Fibroblast of skin of right biceps (primary cell): Measurements from ENCODE around the gene FAM131A.

Experiments used
- DNase-seq: peaks from one replicate; pipeline ENCODE4 v3.0.0-alpha.2; 2013

The FAM131A gene

GRCh38 chr3:184379358-184380184 lies 42.2 kb downstream of the FAM131A start, which contains the start of gene CHRD:
CHRD (plus strand) TSS chr3:184380054; CDS start chr3:184380319, 265 bp downstream.
- DNase-seq: no peak

GRCh38 chr3:184380185-184380626 lies 42.8 kb downstream of the FAM131A start:
- peak; percentile 36 for DNase-seq

- no peak for DNase-seq
Observed at GRCh38 chr3:184380627-184381260, 43.3 kb downstream of the FAM131A start.

GRCh38 chr3:184381261-184382224 lies 44.1 kb downstream of the FAM131A start:
- no peak for DNase-seq

- DNase-seq: no peak
Observed at GRCh38 chr3:184382326-184383032, 45.1 kb downstream of the FAM131A start.

GRCh38 chr3:184383033-184383740 lies 45.8 kb downstream of the FAM131A start:
- no peak for DNase-seq

GRCh38 chr3:184384342-184384741 lies 46.9 kb downstream of the FAM131A start:
- DNase-seq: no peak

GRCh38 chr3:184384856-184385422 lies 47.5 kb downstream of the FAM131A start:
- DNase-seq: no peak

GRCh38 chr3:184386047-184386806 lies 48.8 kb downstream of the FAM131A start:
- no peak for DNase-seq

GRCh38 chr3:184387174-184387714 lies 49.8 kb downstream of the FAM131A start:
- DNase-seq: no peak

- DNase-seq: no peak
Observed at GRCh38 chr3:184388164-184388935, 51.0 kb downstream of the FAM131A start.

- no peak for DNase-seq
Observed at GRCh38 chr3:184388936-184389230, 51.5 kb downstream of the FAM131A start.

GRCh38 chr3:184389384-184389783 lies 52.0 kb downstream of the FAM131A start:
- DNase-seq: no peak

GRCh38 chr3:184389935-184390528 lies 52.6 kb downstream of the FAM131A start:
- DNase-seq: no peak

- DNase-seq: no peak
Observed at GRCh38 chr3:184391266-184391665, 53.9 kb downstream of the FAM131A start.

- no peak for DNase-seq
Observed at GRCh38 chr3:184395320-184395660, 57.9 kb downstream of the FAM131A start.
